NCI-H2107 treated with DMSO at 0.1 percent for 48 hours (cell line): ENCODE measurements around the gene TINCR.

Experiments
- DNase-seq: peaks from one replicate; lab custom pipeline; 2025; ENCODE audit not compliant: unreplicated experiment; lab: John Stamatoyannopoulos, UW

The TINCR gene

DNA sequence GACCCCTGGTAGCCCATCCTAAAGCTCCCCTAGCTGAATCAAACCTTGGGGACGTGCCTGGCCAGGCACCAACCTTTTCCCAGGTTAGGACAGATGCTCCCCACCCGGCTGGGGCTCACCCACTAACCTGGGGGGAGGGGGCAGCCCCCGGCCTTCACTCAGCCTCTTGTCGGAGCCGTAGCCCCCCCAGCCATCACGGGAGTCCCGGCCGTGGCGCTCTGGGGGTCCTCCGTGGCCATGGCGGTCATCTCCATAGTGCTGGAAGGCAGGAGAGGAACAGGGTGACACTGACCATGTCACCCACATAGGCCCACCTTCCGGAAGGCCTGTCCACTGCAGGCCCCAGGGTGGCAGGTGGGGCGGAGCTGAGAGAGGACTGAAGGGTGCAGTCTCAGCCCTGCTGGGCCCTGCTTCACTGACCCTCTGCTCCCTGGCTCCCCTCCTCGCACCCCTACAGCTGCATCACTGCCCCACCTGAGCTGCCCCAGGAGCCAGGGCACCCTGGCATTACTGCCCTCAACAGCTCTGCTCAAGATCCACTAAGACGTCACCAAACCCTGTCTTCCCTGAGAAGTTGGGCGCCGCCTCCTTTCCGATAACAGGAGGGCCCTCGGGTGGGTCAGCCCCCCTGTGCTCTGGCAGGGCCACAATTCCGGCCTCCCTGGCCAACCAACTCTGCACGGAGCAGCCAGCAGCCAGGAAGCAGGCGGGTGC, 22.6 kb upstream of the TINCR start:
- DNase-seq, result no peak

DNA sequence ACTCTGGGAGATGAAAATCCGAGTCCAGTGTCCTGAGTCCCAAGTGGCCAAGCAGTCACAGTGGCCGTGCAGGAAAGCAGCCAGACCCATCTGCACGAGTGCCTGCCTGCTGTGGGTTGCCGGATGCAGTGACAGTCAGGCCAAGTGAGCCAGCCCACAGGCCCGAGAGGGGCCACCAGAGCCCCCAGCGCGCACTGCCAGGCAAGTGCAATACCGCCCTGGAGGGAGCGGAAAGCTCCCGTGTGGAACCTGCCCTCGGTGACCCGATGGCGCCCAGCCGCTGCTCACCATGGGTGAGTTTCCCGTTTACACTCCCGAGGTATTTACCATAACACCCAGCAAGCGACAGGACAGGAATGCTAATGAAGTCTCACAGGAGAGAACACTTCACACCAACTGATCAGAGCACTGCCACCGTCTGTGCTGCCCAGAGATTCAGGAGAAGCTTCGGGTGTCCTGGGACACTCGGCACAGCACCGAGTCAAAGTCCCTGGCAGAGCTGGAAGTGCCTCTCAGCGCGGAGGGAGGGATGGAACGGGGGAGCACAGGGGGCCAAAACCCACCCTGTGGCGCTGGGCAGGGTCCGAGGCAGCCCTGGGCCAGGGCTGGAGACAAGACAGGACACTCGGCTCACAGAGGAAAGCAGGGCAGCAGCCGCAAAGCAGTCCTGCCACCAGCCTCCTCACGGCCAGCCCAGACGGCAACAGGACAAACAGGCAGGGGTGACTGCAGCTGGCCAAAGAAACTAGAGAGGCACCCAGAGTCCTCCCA, 21.3 kb upstream of the TINCR start:
- DNase-seq, result no peak

DNA sequence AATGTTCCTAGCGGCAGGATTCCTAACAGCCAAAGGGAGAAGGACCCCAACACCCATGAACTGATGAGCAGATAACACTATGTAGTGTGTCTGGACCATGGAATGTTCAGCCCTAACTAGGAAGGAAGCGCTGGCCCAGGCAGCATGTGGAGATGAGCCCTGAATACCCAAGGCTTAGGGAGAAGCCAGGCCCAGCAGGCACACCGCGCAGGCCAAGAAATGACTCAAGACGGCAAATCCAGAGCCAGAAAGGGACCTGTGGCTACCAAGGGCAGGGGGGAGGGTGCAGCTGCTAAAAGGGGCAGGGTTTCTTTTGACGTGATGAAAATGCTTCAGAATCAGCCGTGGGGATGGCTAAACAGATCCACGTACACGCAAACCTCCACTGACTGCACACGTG, 20.7 kb upstream of the TINCR start:
- no peak for DNase-seq

DNA sequence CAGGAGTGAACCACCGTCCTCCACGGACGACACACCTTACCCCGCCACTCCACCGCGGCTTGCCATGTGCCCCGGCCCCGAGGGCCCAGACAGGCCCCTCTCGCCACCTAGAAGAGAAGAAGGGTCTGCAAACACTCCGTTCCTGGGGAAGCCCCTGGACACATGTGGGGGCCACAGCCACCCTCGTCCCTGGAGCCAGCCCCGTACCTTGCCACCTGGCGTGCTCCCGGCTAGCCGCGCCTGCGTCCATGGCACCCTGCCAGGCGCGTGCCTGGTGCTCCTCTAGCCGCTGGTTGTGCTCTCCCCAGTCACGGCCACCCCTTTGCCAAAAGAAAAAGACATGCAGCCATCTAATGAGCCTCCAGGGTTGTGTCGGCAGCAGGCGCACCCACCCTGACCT, 19.9 kb upstream of the TINCR start:
- DNase-seq, result no peak

- no peak for DNase-seq
Measured at GRCh38 chr19:5587071-5587455, 19.3 kb upstream of the TINCR start.

- no peak for DNase-seq
Measured at GRCh38 chr19:5586300-5587070, 18.7 kb upstream of the TINCR start.

DNA sequence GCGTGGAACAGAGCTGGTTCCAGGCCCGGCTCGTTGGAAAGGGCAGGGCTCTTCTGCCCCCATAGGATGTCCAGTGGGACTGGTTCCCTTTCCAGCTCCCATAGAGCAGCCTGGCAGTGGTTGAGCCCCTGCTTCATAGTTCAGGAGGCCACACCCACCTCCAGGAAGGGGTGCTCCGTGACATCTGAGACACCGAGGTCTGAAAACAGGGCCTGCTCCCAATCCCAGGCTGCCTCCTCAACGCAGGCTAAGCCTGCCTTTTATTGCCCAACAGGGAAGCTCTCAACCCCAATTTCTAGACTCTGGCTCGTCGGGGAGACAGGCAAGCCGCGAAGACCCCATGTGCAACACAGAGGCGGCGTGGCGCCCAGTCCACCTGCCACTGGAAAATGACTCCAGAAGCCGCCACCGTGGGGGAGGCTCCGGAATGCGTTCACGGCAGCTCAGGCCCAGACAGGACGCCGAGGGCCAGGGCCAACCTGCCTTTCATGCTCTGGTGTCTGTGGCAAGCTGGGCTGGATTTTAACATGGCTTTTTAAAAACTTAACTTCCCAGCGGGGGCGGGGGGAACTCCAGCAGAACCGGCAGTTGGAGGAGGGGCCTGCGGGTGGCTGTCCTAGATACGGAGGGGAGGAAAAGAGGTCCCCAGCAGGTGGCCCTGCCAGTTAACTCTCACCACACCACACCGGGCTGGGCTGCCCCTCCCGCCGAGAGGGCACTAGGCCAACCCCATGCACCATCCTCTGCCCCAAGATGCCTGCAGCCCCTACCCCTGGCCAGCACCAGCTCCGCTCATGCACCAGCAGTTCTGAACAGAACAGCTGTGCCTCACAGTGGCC, 17.9 kb upstream of the TINCR start:
- peak; percentile 51 for DNase-seq

DNA sequence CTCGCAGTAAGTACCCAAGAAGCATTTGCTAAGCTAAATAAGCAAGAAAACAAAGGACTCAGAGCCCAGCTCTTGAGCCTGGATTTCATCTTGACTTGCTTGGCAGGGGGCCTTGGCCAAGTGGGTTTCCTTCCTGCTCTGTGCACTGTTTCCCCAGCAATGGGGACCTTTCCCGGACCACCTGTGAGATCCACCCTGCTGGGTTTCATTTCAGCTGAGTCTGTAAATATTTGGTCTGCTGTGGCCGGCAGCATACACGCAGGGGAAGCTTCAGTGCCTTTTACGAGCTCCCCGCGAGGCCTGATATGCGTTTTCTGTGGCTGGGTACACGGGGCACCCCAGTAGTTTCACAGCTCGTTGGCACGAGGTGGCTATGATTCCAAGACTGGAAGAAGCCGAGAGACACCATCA, 12.4 kb upstream of the TINCR start:
- no peak for DNase-seq

DNA sequence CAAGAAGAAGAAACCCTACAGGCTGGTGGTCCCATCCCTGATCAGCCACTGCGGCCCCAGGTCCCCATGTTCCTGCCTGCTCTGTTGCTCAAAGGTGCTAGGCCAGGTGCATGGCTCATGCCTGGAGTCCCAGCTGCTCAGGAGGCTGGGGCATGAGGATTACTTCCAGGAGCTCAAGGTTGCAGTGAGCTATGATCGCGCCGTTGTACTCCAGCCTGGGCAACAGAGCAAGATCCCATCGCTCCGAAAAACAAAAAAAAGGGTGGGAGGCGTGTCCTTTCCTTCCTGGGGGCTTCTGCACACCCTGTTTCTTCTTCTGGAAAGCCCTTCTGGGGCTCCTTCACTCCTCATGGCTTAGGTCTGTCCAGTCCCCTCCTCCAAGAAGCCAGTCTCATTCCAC, 11.9 kb upstream of the TINCR start:
- no peak for DNase-seq

GRCh38 chr19:5579286-5579685, 11.5 kb upstream of the TINCR start:
- DNase-seq, result no peak

GRCh38 chr19:5578097-5578846, 10.5 kb upstream of the TINCR start:
- peak; percentile 15 for DNase-seq

DNA sequence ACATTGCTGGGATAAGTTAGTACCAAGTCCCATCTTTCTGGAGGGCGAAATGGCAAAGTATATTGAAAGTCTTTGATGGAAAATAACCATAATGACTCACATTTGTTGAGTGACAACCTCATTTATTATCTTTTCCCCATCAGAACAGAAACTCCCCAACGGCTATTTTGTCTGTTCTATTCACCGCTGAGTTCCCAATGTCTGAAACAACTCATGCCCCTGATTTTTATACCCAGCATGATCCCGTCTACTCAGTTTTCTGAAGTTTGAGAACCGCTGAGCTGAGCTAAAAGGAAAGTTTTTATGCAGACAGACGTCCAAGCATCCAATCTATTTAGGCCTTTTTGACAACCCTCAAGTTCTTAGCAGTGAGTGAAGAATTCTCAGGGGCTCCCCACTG, 7.8 kb upstream of the TINCR start:
- DNase-seq, result no peak

DNA sequence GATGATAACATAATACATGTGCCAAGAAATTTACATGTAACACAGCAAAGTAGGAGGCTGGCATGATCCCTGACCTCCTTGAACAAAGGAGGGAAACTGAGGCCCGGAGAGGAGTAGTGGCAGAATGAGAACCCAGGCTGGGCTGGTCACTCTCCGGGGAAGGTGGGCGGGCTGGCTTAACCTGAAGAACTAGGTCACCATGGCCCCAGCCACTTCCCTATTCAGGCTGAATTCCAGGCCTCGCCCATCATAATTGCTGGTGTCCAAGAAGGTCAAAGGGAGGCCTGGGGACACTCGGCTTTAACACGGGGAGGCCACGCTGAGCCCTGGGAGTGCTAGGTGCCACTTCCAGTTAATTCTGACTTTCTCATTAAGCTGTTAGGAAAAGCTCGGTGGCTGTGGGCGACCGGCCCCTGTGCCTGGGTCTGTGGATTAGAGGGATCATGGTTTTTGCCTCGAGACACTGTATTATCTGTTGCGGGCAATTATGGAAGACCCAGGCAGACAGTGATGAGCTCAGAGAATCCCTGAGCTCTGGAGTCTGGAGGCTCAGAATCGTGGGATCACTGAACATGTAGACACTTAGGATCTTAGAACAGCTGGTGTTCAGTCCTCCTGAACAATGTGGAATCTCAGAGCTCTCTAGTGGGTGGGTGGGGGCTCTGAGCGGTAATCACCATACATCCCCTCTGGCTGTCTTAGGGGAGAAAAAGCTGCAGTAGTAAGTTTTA, 5.0 kb upstream of the TINCR start:
- no peak for DNase-seq

DNA sequence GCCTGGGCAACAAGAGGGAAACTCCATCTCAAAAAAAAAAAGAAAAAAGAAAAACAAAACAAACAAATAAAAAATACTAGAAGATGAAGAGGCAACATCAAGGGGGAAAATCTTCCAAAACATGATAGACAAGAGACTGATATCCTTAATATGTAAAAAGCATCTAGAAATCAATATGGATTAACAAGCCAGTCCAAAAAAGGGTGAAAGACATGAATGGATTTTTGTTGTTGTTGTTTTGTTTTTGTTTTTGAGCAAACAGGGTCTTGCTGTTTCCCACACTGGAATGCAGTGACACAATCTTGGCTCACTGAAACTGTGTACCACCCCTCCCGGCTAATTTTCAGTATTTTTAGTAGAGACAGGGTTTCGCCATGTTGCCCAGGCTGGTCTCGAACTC, 4.0 kb upstream of the TINCR start:
- DNase-seq, result no peak

DNA sequence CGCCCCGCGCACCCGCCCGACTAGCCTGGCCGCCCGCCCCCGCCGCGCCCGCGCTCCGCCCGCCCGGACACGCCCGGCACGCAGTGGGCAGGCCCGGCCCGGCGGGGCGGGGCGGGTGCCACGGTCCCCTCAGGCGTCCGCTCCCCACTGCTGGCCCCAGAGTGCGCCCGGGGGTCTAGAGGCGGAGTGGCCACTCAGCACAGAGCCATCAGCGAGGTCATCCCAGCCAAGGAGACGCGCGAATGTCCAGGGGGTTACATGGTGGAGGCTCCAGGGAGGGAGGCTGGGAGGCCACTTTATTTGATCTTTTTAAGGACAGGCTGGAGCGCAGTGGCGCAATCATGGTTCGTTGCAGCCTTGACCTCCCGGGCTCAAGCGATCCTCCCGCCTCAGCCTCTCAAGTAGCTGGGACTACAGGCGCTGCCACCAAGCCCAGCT, 236 bp upstream of the TINCR start:
- no peak for DNase-seq

DNA sequence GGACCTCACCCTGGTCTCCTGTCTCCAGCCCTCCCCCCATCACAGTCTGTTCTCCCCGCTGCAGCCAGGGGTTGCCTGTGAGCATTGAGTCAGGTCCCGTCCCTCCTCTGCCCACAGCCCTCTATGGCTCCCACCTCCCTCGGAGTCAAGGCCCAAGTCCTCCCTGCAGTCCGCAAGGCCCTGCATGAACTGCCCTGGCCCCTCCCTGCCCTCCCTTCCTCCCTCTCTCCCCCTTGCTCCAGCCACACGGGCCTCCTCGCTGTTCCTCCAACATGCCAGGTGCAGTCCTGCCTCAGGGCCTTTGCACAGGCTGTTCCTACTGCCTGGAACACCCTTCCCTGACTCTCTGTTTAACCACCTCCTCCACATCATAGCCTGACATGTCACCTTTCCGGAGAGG, 2.8 kb downstream of the TINCR start:
- DNase-seq, result no peak

DNA sequence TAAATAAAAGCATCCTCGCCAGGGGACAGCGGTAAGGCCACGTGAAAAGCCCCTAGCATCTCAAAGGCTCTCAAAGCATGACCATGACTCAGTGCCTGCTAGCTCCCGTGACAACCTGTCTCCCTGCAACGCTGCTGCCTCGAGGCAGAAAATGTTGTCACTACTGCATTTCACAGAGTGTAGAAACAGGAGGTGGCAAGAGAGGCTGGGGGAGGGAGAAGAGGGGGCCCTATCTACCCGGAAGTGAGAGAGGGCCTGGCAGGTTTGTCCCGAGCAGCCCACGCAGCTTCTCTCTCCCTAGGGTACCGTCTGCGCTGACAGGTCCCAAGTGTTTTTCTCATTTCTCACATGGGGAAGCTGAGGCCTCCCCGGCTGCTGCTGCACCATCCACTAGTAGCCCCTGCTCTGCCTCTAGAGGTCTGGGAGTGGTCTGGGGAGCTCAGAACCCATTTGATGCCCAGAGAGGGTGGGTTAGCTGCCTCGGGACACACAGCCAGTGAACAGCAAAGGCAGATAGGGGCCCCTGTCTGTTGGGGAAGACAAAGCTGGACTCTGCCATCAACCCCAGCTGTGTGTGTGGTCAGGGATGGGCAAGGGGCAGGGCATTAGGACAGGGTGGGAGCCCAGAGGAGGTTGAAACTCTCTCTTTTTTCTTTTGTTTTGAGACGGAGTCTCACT, 3.7 kb downstream of the TINCR start:
- no peak for DNase-seq

- DNase-seq, result no peak
Measured at GRCh38 chr19:5563008-5563431, 4.7 kb downstream of the TINCR start.

DNA sequence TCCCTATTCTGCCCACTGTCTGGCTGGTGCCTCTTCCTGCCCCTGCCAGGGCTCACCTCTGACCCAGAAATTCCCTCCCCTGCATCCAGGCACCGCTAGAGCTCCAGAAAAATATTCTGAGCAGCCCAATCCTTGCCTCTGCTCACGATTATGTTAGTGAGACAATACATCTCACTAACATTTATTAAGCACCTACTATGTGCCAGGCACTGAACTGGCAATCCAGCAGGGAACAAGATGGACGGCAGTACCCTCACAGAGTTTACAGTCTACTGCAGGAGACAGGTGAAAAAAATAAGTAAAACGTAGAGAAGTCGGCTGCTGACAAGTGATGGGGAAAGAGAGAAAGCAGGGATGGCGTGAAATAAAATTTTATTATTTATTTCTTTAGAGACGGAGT, 5.5 kb downstream of the TINCR start:
- no peak for DNase-seq
